ENCODE results near the gene PPP2R2D. TPM values are rescaled to one million over a fixed set of nuclear protein-coding genes. Genes with fewer than 3 reads are reported as not detected.
A peak's percentile ranks its signal among the peaks of the same experiment; 100 is the strongest.

Gene PPP2R2D
- total RNA-seq, 2 experiments from 2014 or later = 31.6 to 32.3 TPM

DNA sequence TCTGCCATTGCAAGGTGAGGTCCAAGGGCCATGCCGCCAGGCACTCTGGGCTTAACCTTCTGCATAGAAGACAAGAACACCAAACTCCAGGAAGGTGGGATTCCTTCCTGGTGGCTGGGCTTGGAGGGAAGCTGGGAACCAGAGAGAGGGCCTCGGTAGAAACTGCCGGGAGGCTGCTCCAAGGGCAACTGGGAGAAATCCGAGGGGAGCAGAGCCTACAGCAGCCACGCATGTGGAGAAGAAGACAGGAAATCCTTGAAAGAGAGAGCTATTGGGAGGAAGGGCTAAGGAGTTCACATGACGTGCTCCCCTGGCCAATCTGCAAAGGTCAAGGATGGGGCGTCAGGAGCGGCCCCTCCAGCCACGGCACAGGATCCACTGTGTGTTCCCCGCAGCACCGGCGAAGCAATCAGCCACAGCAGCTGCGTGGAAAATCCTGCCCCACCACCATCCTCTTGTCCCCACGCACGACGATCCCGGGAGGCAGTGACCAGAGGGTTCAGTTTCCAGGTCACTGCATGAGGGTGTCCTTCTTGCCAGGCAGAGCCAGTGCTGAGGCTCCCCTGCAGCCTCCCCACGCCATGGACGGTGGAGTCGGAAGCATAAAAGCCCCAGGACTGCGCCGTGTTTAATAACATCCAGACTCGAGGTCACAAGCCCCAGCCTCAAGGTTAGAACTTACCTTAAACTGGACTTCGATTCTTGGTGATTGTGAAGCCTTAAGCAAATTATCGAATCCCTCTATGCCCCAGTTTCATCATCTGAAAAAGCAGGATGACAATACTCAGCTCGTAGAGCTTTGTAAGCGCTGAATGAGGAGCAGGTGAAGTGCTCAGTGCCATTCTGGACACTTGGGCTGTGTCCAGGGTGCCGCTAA, 8.6 kb upstream of the PPP2R2D start:
- ChIA-PET POLR2A (no interaction called here), CTCF (no interaction called here)
- intact Hi-C loops (cut with micrococcal nuclease) = no loop called here
- H3K27ac Mint-ChIP-seq = no peak overlapping the region
- H3K36me3 Mint-ChIP-seq (ENCODE audit: low read depth) = no peaks in the 10 kb centered on the region
- ATAC-seq = no peak
- no peaks in the 10 kb centered on the region for H3K27me3 Mint-ChIP-seq
- DNase-seq = no peak
- H3K4me1 Mint-ChIP-seq (ENCODE audit: low read depth) = peaks cover 12% of the 10 kb centered on the region
- TF ChIP-seq, protein P1, sequence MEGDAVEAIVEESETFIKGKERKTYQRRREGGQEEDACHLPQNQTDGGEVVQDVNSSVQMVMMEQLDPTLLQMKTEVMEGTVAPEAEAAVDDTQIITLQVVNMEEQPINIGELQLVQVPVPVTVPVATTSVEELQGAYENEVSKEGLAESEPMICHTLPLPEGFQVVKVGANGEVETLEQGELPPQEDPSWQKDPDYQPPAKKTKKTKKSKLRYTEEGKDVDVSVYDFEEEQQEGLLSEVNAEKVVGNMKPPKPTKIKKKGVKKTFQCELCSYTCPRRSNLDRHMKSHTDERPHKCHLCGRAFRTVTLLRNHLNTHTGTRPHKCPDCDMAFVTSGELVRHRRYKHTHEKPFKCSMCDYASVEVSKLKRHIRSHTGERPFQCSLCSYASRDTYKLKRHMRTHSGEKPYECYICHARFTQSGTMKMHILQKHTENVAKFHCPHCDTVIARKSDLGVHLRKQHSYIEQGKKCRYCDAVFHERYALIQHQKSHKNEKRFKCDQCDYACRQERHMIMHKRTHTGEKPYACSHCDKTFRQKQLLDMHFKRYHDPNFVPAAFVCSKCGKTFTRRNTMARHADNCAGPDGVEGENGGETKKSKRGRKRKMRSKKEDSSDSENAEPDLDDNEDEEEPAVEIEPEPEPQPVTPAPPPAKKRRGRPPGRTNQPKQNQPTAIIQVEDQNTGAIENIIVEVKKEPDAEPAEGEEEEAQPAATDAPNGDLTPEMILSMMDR (IDR thresholded peaks at IDR 0.05) = no peak
- no peak overlapping the region for H3K4me3 Mint-ChIP-seq
- no peaks in the 10 kb centered on the region for H3K9me3 Mint-ChIP-seq

DNA sequence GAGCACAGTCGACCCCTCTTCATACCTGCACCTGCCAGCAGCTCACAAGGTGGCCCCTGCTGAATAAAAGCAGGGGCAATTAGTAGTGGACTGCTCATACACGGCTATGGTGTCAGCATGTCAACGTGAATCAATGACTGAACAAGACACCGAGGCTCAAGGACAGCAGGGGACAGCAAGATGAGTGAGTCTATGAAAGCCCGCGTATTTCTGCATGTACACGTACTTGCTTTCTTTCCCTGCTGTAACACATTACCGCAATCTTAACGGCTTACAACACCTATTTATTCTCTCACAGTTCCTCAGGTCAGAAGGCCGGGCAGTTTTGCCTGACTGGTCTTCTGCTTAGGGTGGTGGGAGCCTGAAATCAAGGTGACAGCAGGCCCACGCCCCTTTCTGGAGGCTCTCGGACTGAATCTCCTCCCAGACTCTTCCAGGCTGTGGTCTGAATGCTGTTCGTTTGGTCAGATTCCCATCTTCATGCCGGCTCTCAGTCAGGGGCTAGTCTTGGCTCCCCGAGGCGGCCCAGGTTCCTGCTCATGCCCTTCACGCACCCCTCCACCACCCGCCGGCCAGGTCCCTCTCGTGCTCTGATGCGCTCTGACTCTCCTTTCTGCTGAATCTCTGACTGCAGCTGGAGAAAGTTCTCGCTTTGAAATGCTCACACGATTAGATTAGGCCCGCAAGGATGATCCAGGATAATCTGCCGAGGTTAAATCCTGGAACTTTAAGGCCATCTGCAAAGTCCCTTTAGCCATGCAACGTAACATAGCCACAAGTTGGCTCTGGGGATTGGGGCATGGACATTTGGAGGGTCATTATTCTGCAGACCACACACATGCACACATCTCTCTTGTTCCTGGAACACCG, 7.8 kb upstream of the PPP2R2D start:
- H3K9me3 Mint-ChIP-seq = no peaks in the 10 kb centered on the region
- intact Hi-C loops (cut with micrococcal nuclease) = no loop called here
- no peaks in the 10 kb centered on the region for H3K36me3 Mint-ChIP-seq (ENCODE audit: low read depth)
- ATAC-seq (no peak), DNase-seq (no peak)
- H3K27me3 Mint-ChIP-seq = no peaks in the 10 kb centered on the region
- CTCF ChIA-PET = no interaction called here
- H3K4me1 Mint-ChIP-seq (ENCODE audit: low read depth) = peaks cover 15% of the 10 kb centered on the region
- POLR2A ChIA-PET = no interaction called here
- H3K4me3 Mint-ChIP-seq = no peak overlapping the region
- H3K27ac Mint-ChIP-seq = no peak overlapping the region
- TF ChIP-seq, protein P1 (IDR thresholded peaks at IDR 0.05) = no peak

DNA sequence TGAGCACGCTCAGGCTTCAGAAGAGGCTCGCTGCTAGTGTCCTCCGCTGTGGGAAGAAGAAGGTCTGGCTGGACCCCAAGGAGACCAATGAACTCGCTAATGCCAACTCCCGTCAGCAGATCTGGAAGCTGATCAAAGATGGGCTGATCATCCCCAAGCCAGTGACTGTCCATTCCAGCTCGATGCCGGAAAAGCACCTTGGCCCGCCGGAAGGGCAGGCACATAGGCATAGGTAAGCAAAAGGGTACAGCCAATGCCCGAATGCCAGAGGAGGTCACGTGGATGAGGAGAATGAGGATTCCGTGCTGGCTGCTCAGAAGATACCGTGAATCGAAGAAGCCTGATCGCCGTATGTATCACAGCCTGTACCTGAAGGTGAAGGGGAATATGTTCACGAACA, 5.7 kb upstream of the PPP2R2D start:
- Mint-ChIP-seq H3K4me3 (no peak overlapping the region), H3K9me3 (no peaks in the 10 kb centered on the region), H3K27me3 (peaks cover 6% of the 10 kb centered on the region), H3K4me1 (ENCODE audit: low read depth) (peaks cover 22% of the 10 kb centered on the region), H3K27ac (no peak overlapping the region), H3K36me3 (ENCODE audit: low read depth) (no peaks in the 10 kb centered on the region)
- ATAC-seq (no peak), DNase-seq (no peak)
- CTCF ChIA-PET = interaction anchor here (1.6 to 4.2 kb wide), 2 partner anchors 9 to 127 kb away, joined by 3 to 27 read pairs; no protein-coding TSS in a partner anchor
- TF ChIP-seq, protein P1 (IDR thresholded peaks at IDR 0.05) = no peak
- intact Hi-C loops (cut with micrococcal nuclease) = no loop called here
- POLR2A ChIA-PET = interaction anchor here (1.2 kb wide), 1 partner anchor 78 kb away, joined by 3 read pairs; no protein-coding TSS in a partner anchor

DNA sequence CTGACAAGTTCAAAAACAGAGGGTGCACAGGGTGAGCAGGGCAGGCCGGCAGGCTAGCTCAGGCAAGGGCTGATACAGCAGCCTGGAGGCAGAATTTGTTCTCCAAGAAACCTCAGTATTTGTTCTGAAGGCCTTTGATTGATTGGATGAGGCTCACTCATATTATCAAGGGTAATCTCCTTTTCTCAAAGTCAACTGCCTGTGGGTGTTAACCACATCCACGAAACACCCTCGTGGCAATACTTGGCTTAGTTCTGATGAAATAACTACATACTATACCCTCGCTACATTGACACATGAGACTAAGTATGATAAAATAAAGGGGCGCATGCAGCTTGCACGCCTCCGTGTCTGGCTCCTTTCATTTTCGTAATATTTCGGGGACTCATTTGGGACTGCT, 4.4 kb upstream of the PPP2R2D start:
- TF ChIP-seq, protein P1 (IDR thresholded peaks at IDR 0.05) = no peak
- ChIA-PET POLR2A (no interaction called here), CTCF (interaction anchor here (0.8 to 4.2 kb wide), 5 partner anchors 10 to 129 kb away, joined by 3 to 27 read pairs (median 3); no protein-coding TSS in a partner anchor)
- Mint-ChIP-seq H3K27me3 (peaks cover 6% of the 10 kb centered on the region), H3K36me3 (ENCODE audit: low read depth) (no peaks in the 10 kb centered on the region), H3K9me3 (no peaks in the 10 kb centered on the region), H3K4me1 (ENCODE audit: low read depth) (peaks cover 23% of the 10 kb centered on the region), H3K27ac (peak overlapping the region; percentile 72), H3K4me3 (peak overlapping the region; percentile 26)
- ATAC-seq (peak; percentile 5), DNase-seq (peak; percentile 75)
- intact Hi-C loops (cut with micrococcal nuclease) = no loop called here

Measured in activated CD8-positive, alpha-beta T cell treated with anti-CD3 and anti-CD28 coated beads for 36 hours (primary cell).